Activated T-cell treated with anti-CD3 and anti-CD28 coated beads for 4 hours (primary cell): Measurements from ENCODE around the gene KLHL22.
"Not testable (repeated sequence)": the region's sequence is repeated elsewhere in the genome, so short reads cannot be mapped to it uniquely, and the experiment has no call there.

ENCODE experiments used
- DNase-seq: peaks from one replicate; pipeline ENCODE4 v3.0.0-alpha.2; 2020

The KLHL22 gene

DNA sequence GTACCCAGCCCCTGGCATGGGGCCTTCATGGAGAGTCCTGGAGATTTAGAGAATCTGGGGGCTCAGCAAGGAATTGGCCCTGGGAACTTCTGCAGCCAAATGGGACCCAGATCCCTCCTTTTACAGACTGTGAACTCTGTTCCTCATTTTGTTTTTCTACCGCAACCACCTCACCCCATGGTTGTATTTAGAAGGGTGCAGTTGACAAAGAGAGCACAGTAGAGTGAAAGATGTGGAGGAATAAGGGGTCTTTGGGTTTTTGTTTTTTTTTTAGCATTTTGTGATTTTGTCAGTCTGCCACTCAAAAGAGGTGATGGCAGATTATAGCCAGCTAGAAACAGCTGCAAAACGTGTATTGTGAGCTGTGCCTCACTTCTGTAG, 99.7 kb downstream of the KLHL22 start:
- DNase-seq = no peak

GRCh38 chr22:20395181-20395906, 100.3 kb downstream of the KLHL22 start:
- DNase-seq = no peak

GRCh38 chr22:20393705-20394476, 101.7 kb downstream of the KLHL22 start, which contains the start of gene ZNF74:
ZNF74 (plus strand) TSS chr22:20394151; CDS start chr22:20394629, 478 bp downstream.
- peak; percentile 68 for DNase-seq

GRCh38 chr22:20392983-20393704, 102.5 kb downstream of the KLHL22 start:
- DNase-seq = no peak

GRCh38 chr22:20392365-20392881, 103.2 kb downstream of the KLHL22 start:
- DNase-seq = not testable (repeated sequence)
